Neural progenitor cell (in vitro differentiated cells): ENCODE measurements around the gene SLC10A2. TPM values are rescaled to one million over a fixed set of nuclear protein-coding genes. Genes with fewer than 3 reads are reported as not detected.

ENCODE experiments used
- DNase-seq: peaks from one replicate; pipeline ENCODE4 v3.0.0-alpha.2; 2016; ENCODE audit warnings: low spot score
- H2AFZ ChIP-seq: fragments of 200-600 bp; sonication (generic); replicated peaks from 2 replicates; pipeline ENCODE4 v1.6.1; 2016; ENCODE audit warnings: antibody characterized with exemption
- H3F3A ChIP-seq: fragments of 200-600 bp; sonication (generic); 2 replicates; pipeline ENCODE4 v1.6.1; 2016; ENCODE audit warnings: antibody characterized with exemption, low read depth
- H3K27ac ChIP-seq: fragments of 200-600 bp; sonication (generic); 2 replicates; pipeline ENCODE4 v1.5.1; 2016; ENCODE audit warnings: mild to moderate bottlenecking
- H3K27me3 ChIP-seq: fragments of 200-600 bp; sonication (generic); 2 replicates; pipeline ENCODE4 v1.6.1; 2016; ENCODE audit warnings: mild to moderate bottlenecking, moderate library complexity
- H3K36me3 ChIP-seq: fragments of 200-600 bp; sonication (generic); 2 replicates; pipeline ENCODE4 v1.5.1; 2016
- H3K4me1 ChIP-seq: fragments of 200-600 bp; sonication (generic); 2 replicates; pipeline ENCODE4 v1.6.1; 2016; ENCODE audit warnings: mixed run types
- H3K4me2 ChIP-seq: fragments of 200-600 bp; sonication (generic); 2 replicates; pipeline ENCODE4 v1.6.1; 2016
- H3K4me3 ChIP-seq: fragments of 200-600 bp; sonication (generic); 2 replicates; pipeline ENCODE4 v1.5.1; 2016
- H3K79me2 ChIP-seq: fragments of 200-600 bp; sonication (generic); 2 replicates; pipeline ENCODE4 v1.6.1; 2016; ENCODE audit warnings: low read depth
- H3K9ac ChIP-seq: fragments of 200-600 bp; sonication (generic); 2 replicates; pipeline ENCODE4 v1.6.1; 2016
- H3K9me3 ChIP-seq: fragments of 200-600 bp; sonication (generic); 2 replicates; pipeline ENCODE4 v1.5.1; 2016; ENCODE audit warnings: low read depth
- H4K20me1 ChIP-seq: fragments of 200-600 bp; sonication (generic); 2 replicates; pipeline ENCODE4 v1.6.1; 2016; ENCODE audit warnings: low read depth
- H3K27ac Mint-ChIP-seq: 3 replicates; pipeline ENCODE4 v1.8.0; 2021; ENCODE audit warnings: mixed read lengths
- H3K27me3 Mint-ChIP-seq: 2 replicates; pipeline ENCODE4 v1.8.0; 2022; ENCODE audit warnings: low read depth, mild to moderate bottlenecking, inconsistent platforms, moderate library complexity, mixed read lengths; ENCODE audit not compliant: insufficient read depth
- H3K36me3 Mint-ChIP-seq: 3 replicates; pipeline ENCODE4 v1.8.0; 2021; ENCODE audit warnings: mixed read lengths
- H3K4me1 Mint-ChIP-seq: 3 replicates; pipeline ENCODE4 v1.8.0; 2021; ENCODE audit warnings: mixed read lengths
- H3K4me3 Mint-ChIP-seq: 3 replicates; pipeline ENCODE4 v1.8.0; 2021; ENCODE audit warnings: mild to moderate bottlenecking, moderate library complexity, mixed read lengths
- H3K9me3 Mint-ChIP-seq: 3 replicates; pipeline ENCODE4 v1.8.0; 2020; ENCODE audit warnings: mixed read lengths
- EZH2 ChIP-seq: fragments of 200-600 bp; sonication (generic); IDR thresholded peaks from 2 replicates; pipeline ENCODE4 v1.6.1; 2017; ENCODE audit warnings: antibody characterized with exemption, mild to moderate bottlenecking, moderate library complexity
- EZH2phosphoT487 ChIP-seq: fragments of 200-600 bp; sonication (generic); IDR thresholded peaks from 2 replicates; pipeline ENCODE4 v1.6.1; 2017; ENCODE audit warnings: antibody characterized with exemption
- total RNA-seq: library from RNA; depleted of rRNA; stranded (reverse); fragments of >200 nt; gene quantifications from 2 replicates; pipeline ENCODE4 v1.2.3, GENCODE V29; 2015; ENCODE audit warnings: low replicate concordance
- TF ChIP-seq, protein P1 (sequence below): fragments of 200-600 bp; sonication (generic); IDR thresholded peaks from 2 replicates; pipeline ENCODE4 v1.5.1; 2017; ENCODE audit warnings: antibody characterized with exemption, mild to moderate bottlenecking

The SLC10A2 gene
- total RNA-seq, 1 donor from 2014 or later, result not detected

DNA sequence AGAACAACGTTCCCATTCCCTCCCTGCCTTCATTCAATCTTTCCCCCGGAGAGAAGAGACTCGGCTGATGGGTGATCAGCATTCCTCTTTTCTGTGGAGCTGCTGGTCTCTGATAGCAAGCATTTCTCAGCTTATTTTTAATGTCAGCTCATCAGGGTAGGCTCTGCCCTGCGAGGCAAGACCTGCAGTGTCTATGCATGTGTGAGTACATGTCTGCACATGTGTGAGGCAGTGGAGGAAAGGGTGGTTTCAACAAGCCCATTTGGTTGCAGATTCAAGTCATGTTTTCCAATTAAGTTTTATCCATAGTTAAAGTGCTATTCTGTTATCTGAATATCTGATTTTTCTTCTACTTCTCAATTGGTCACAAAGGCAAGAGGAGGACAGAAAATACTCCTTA lies 19.5 kb downstream of the SLC10A2 start:
- Histone ChIP-seq H3K36me3 (no peaks in the 10 kb centered on the region), H3F3A (no peaks in the 10 kb centered on the region), H4K20me1 (no peaks in the 10 kb centered on the region), H3K4me2 (no peak overlapping the region), H3K4me1 (no peaks in the 10 kb centered on the region), H3K27me3 (no peaks in the 10 kb centered on the region), H3K9me3 (no peaks in the 10 kb centered on the region), H3K79me2 (no peaks in the 10 kb centered on the region), H3K27ac (no peak overlapping the region), H2AFZ (no peak overlapping the region), H3K9ac (no peak overlapping the region), H3K4me3 (no peak overlapping the region)
- TF ChIP-seq EZH2 (no peak), EZH2phosphoT487 (no peak)
- TF ChIP-seq, protein P1, sequence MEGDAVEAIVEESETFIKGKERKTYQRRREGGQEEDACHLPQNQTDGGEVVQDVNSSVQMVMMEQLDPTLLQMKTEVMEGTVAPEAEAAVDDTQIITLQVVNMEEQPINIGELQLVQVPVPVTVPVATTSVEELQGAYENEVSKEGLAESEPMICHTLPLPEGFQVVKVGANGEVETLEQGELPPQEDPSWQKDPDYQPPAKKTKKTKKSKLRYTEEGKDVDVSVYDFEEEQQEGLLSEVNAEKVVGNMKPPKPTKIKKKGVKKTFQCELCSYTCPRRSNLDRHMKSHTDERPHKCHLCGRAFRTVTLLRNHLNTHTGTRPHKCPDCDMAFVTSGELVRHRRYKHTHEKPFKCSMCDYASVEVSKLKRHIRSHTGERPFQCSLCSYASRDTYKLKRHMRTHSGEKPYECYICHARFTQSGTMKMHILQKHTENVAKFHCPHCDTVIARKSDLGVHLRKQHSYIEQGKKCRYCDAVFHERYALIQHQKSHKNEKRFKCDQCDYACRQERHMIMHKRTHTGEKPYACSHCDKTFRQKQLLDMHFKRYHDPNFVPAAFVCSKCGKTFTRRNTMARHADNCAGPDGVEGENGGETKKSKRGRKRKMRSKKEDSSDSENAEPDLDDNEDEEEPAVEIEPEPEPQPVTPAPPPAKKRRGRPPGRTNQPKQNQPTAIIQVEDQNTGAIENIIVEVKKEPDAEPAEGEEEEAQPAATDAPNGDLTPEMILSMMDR, result no peak
- H3K36me3 Mint-ChIP-seq, result no peaks in the 10 kb centered on the region
- H3K27ac Mint-ChIP-seq, result no peak overlapping the region
- no peaks in the 10 kb centered on the region for H3K9me3 Mint-ChIP-seq
- DNase-seq, result no peak
- H3K4me3 Mint-ChIP-seq, result no peak overlapping the region
- no peaks in the 10 kb centered on the region for H3K27me3 Mint-ChIP-seq
- H3K4me1 Mint-ChIP-seq, result no peaks in the 10 kb centered on the region

DNA sequence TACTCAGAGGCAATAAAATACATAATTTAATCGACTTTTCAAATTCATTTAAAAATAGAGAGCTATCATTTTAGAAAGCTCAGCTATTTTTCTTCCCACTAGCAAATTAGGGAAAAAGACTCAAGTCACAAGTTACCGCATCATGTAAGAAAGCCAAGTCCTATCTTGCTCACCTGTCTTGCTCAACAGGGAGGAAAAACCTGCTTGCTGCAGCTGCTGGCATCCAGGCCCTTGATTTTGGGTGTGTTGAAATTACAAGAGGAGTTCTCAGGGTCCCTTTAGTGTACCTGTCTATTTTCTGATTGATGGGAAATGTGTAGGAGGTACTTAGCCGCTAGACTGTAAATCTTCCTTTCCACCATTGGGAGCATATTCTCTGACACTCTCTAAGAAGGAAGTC lies 22.2 kb downstream of the SLC10A2 start:
- no peaks in the 10 kb centered on the region for H3K9me3 Mint-ChIP-seq
- Histone ChIP-seq H3K27ac (no peak overlapping the region), H3K4me1 (no peaks in the 10 kb centered on the region), H4K20me1 (no peaks in the 10 kb centered on the region), H3K9ac (no peak overlapping the region), H3K4me2 (no peak overlapping the region), H3K27me3 (no peaks in the 10 kb centered on the region), H3K79me2 (no peaks in the 10 kb centered on the region), H3K9me3 (no peaks in the 10 kb centered on the region), H3F3A (no peaks in the 10 kb centered on the region), H2AFZ (no peak overlapping the region), H3K4me3 (no peak overlapping the region), H3K36me3 (no peaks in the 10 kb centered on the region)
- H3K27me3 Mint-ChIP-seq, result no peaks in the 10 kb centered on the region
- no peak overlapping the region for H3K4me3 Mint-ChIP-seq
- no peaks in the 10 kb centered on the region for H3K4me1 Mint-ChIP-seq
- no peak for TF ChIP-seq EZH2phosphoT487
- TF ChIP-seq, protein P1, result no peak
- no peak for TF ChIP-seq EZH2
- no peak overlapping the region for H3K27ac Mint-ChIP-seq
- no peak for DNase-seq
- no peaks in the 10 kb centered on the region for H3K36me3 Mint-ChIP-seq

DNA sequence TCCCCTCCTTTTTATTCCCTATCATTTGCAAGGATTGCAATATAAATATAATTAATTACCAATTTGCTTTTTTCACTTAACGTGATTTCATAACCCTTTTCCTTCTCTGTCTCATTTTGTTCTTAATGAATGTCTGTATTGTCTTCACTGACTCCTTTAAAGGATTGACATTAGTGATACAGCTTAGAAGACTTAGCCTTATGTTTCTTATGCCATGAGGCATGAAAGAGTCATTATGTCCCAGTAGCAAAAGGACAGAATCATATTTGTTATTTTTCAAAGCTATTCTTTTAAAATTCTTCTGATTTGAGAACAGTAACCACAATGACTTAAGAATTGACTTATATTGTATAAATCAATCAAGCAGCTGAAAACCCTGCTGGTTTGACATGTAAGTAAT lies 26.2 kb downstream of the SLC10A2 start:
- H2AFZ ChIP-seq, result no peak overlapping the region
- TF ChIP-seq, protein P1, result no peak
- no peak for TF ChIP-seq EZH2
- no peak for TF ChIP-seq EZH2phosphoT487
- H3K4me2 ChIP-seq, result no peak overlapping the region
- H3K4me1 Mint-ChIP-seq, result no peaks in the 10 kb centered on the region
- no peaks in the 10 kb centered on the region for H3K79me2 ChIP-seq
- no peak overlapping the region for H3K9ac ChIP-seq
- no peaks in the 10 kb centered on the region for H3K36me3 Mint-ChIP-seq
- H3K27me3 Mint-ChIP-seq, result no peaks in the 10 kb centered on the region
- no peaks in the 10 kb centered on the region for H3K9me3 ChIP-seq
- H3K9me3 Mint-ChIP-seq, result no peaks in the 10 kb centered on the region
- no peak overlapping the region for H3K4me3 ChIP-seq
- no peaks in the 10 kb centered on the region for H3K4me1 ChIP-seq
- H4K20me1 ChIP-seq, result no peaks in the 10 kb centered on the region
- no peak overlapping the region for H3K4me3 Mint-ChIP-seq
- no peak overlapping the region for H3K27ac Mint-ChIP-seq
- no peak overlapping the region for H3K27ac ChIP-seq
- no peaks in the 10 kb centered on the region for H3F3A ChIP-seq
- no peaks in the 10 kb centered on the region for H3K27me3 ChIP-seq
- H3K36me3 ChIP-seq, result no peaks in the 10 kb centered on the region
- DNase-seq, result no peak
